HepG2 (cell line): ENCODE measurements around the gene COG4. TPM values are rescaled to one million over a fixed set of nuclear protein-coding genes. Genes with fewer than 3 reads are reported as not detected.

ENCODE experiments used
- CBX1 ChIP-seq: IDR thresholded peaks from one replicate; pipeline ENCODE4 v1.6.1; 2016; ENCODE audit warnings: antibody characterized with exemption, low read depth
- GTF2F1 ChIP-seq: fragments of 150-350 bp; IDR thresholded peaks from 2 replicates; pipeline ENCODE4 v1.6.1; 2014; ENCODE audit warnings: low read length
- POLR2AphosphoS2 ChIP-seq: IDR thresholded peaks from 2 replicates; pipeline ENCODE4 v1.6.1; 2011; ENCODE audit warnings: low read depth, low read length, improper control_type of control experiment
- PRDM15 ChIP-seq: sonication (generic); formaldehyde crosslinking; IDR thresholded peaks from 2 replicates; pipeline ENCODE4 v1.4.0; 2020; ENCODE audit warnings: missing genetic modification reagents
- RFX1 ChIP-seq: fragments of 450-650 bp; IDR thresholded peaks from 2 replicates; pipeline ENCODE4 v1.6.1; 2017
- SOX13 ChIP-seq, 3 experiments: fragments of 450-650 bp in 1 of 3; sonication (generic) in 1 of 3; formaldehyde crosslinking in 1 of 3; IDR thresholded peaks in 2 of 3; conservative IDR thresholded peaks in 1 of 3; 2 replicates each; pipeline versions ENCODE4 v1.5.0 to v1.6.1; 2016 to 2020; ENCODE audit warnings: antibody characterized with exemption in 1 of 3, mild to moderate bottlenecking in 1 of 3, missing compliant biosample characterization in 1 of 3, missing genetic modification reagents in 1 of 3, moderate library complexity in 1 of 3
- SYNCRIP ChIP-seq: fragments of 200-400 bp; formaldehyde crosslinking; IDR thresholded peaks from 2 replicates; pipeline ENCODE4 v1.6.1; 2018; ENCODE audit warnings: mild to moderate bottlenecking, low read depth, low read length; ENCODE audit not compliant: insufficient read depth
- ZBTB21 ChIP-seq: sonication (generic); formaldehyde crosslinking; IDR thresholded peaks from 2 replicates; pipeline ENCODE4 v1.4.0; 2020; ENCODE audit warnings: missing genetic modification reagents
- ZNF260 ChIP-seq: sonication (generic); formaldehyde crosslinking; IDR thresholded peaks from 2 replicates; pipeline ENCODE4 v1.4.0; 2020; ENCODE audit warnings: missing genetic modification reagents, low read depth, mild to moderate bottlenecking, borderline replicate concordance
- ZNF660 ChIP-seq: sonication (generic); formaldehyde crosslinking; IDR thresholded peaks from 2 replicates; pipeline ENCODE4 v1.5.1; 2020; ENCODE audit warnings: mild to moderate bottlenecking, low read depth, missing genetic modification reagents, borderline replicate concordance
- ZNF7 ChIP-seq: IDR thresholded peaks from 2 replicates; pipeline ENCODE4 v1.6.1; 2016; ENCODE audit warnings: missing biosample characterization, missing genetic modification reagents
- ZNF703 ChIP-seq: sonication (generic); formaldehyde crosslinking; IDR thresholded peaks from 2 replicates; pipeline ENCODE4 v1.5.1; 2020; ENCODE audit warnings: missing genetic modification reagents, mild to moderate bottlenecking, moderate library complexity, borderline replicate concordance
- ZNF710 ChIP-seq: sonication (generic); formaldehyde crosslinking; IDR thresholded peaks from 2 replicates; pipeline ENCODE4 v1.5.0; 2020; ENCODE audit warnings: mild to moderate bottlenecking, missing genetic modification reagents, borderline replicate concordance
- ZNF772 ChIP-seq: sonication (generic); formaldehyde crosslinking; IDR thresholded peaks from 2 replicates; pipeline ENCODE4 v1.5.0; 2020; ENCODE audit warnings: mild to moderate bottlenecking, missing genetic modification reagents
- ZNF784 ChIP-seq: sonication (generic); formaldehyde crosslinking; IDR thresholded peaks from 2 replicates; pipeline ENCODE4 v1.5.1; 2020; ENCODE audit warnings: missing genetic modification reagents, mild to moderate bottlenecking, borderline replicate concordance
- polyA plus RNA-seq, 8 experiments: library from polyadenylated mRNA; depleted of rRNA in 3 of 8; stranded (reverse) in 7 of 8; unstranded in 1 of 8; fragments of >200 nt; fragmentation: Illumina TruSeq in 4 of 8; extraction: Trizol in 4 of 8; gene quantifications; 2 replicates each; pipeline versions ENCODE4 v1.2.1 to v1.2.3, GENCODE V29; 2011 to 2016; ENCODE audit warnings: low read depth in 4 of 8, missing spikeins in 1 of 8, mixed read lengths in 1 of 8; ENCODE audit not compliant: insufficient read depth in 1 of 8
- total RNA-seq, 5 experiments: library from RNA; depleted of rRNA; stranded (reverse); fragments of >200 nt; fragmentation: Illumina TruSeq; extraction: Trizol; gene quantifications; 2 replicates each; pipeline ENCODE4 v1.2.3, GENCODE V29; 2016; ENCODE audit warnings: low read depth in 1 of 5
- TF ChIP-seq, protein P1 (sequence below): sonication (generic); formaldehyde crosslinking; IDR thresholded peaks from 2 replicates; pipeline ENCODE4 v1.4.0; 2020; ENCODE audit warnings: missing genetic modification reagents, borderline replicate concordance

COG4 gene
- total and polyA plus RNA-seq, 2 of the 13 experiments (the other 11 are each of a cell fraction or from before 2014, with no cell fraction given) = 51.1 to 73.8 TPM

DNA sequence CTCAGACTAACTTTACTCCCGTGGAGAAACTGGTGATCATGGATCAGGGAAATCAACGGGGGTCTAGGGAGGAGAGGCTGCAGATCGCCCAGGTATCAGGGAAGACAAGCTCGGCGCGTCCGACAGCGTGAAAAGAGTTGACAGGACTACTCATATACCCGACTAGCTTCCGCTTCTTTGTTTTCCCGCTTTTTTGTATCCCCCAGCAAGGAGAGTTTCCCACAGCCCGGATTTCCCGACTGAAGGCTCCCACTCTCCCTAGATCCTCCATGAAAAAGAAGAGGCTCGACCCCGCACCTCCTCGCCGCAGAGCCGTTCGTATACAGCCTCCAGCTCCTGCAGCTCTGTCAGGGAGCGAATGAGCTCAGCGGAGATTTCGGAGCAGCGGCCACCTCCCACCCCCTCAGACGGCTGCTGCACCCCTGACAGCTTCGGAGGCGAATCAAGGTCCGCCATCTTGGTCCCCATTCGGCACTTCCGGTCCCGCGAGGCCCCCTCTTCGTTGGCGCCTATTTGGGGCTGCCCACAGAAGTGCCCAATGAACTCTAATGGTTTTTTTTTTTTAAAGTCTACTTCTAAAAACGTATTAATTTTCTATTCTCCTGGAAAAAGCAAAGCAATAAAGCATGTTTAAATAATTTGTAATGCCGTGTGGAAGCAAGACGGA lies at the start of gene COG4 (continued):
- no peak; the same call in 1 of the 2 replicates for TF ChIP-seq PRDM15 (CRISPR knock-in tag)
- peak; percentile 21; the same call in 1 of the 2 replicates for TF ChIP-seq ZNF784 (CRISPR knock-in tag)
- no peak for TF ChIP-seq ZNF710 (CRISPR knock-in tag)
- TF ChIP-seq SYNCRIP = no peak
- TF ChIP-seq GTF2F1 = no peak
- TF ChIP-seq ZNF260 (CRISPR knock-in tag) = no peak
- no peak; the same call in 1 of the 2 replicates for TF ChIP-seq ZNF703
- no peak; the same call in 1 of the 2 replicates for TF ChIP-seq SOX13 (IDR thresholded peaks at IDR 0.05)
- TF ChIP-seq SOX13 (CRISPR knock-in tag; conservative IDR thresholded peaks at IDR 0.05 in 1 of 2, IDR thresholded peaks at IDR 0.05 in 1 of 2) = no peak
- TF ChIP-seq ZBTB21 (CRISPR knock-in tag) = no peak
- TF ChIP-seq ZNF7 (CRISPR knock-in tag) = 0 out of 2 replicates have a peak, but pooled peaks have one; percentile 13
- TF ChIP-seq POLR2AphosphoS2 = no peak
- no peak for TF ChIP-seq RFX1
- no peak for TF ChIP-seq CBX1
- TF ChIP-seq, protein P1, sequence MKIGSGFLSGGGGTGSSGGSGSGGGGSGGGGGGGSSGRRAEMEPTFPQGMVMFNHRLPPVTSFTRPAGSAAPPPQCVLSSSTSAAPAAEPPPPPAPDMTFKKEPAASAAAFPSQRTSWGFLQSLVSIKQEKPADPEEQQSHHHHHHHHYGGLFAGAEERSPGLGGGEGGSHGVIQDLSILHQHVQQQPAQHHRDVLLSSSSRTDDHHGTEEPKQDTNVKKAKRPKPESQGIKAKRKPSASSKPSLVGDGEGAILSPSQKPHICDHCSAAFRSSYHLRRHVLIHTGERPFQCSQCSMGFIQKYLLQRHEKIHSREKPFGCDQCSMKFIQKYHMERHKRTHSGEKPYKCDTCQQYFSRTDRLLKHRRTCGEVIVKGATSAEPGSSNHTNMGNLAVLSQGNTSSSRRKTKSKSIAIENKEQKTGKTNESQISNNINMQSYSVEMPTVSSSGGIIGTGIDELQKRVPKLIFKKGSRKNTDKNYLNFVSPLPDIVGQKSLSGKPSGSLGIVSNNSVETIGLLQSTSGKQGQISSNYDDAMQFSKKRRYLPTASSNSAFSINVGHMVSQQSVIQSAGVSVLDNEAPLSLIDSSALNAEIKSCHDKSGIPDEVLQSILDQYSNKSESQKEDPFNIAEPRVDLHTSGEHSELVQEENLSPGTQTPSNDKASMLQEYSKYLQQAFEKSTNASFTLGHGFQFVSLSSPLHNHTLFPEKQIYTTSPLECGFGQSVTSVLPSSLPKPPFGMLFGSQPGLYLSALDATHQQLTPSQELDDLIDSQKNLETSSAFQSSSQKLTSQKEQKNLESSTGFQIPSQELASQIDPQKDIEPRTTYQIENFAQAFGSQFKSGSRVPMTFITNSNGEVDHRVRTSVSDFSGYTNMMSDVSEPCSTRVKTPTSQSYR (CRISPR knock-in tag) = no peak
- TF ChIP-seq ZNF772 (CRISPR knock-in tag) = no peak
- TF ChIP-seq ZNF660 (CRISPR knock-in tag) = no peak
